Stimulated activated naive CD8-positive, alpha-beta T cell treated with anti-CD3 and anti-CD28 coated beads, Interleukin-15, Interleukin-2, amounts not matched to agents 100 U/mL and 50 U/mL, for 24 hours (primary cell): Measurements from ENCODE around the gene SCGB2B2.
"Not testable (repeated sequence)": the region's sequence is repeated elsewhere in the genome, so short reads cannot be mapped to it uniquely, and the experiment has no call there.

ENCODE experiments used
- ATAC-seq: fragments of 150-1000 bp; cut with Tn5 transposase; one replicate; pipeline ENCODE4 v1.10.0; 2021
- DNase-seq: peaks from one replicate; pipeline ENCODE4 v3.0.0; 2021

The SCGB2B2 gene

DNA sequence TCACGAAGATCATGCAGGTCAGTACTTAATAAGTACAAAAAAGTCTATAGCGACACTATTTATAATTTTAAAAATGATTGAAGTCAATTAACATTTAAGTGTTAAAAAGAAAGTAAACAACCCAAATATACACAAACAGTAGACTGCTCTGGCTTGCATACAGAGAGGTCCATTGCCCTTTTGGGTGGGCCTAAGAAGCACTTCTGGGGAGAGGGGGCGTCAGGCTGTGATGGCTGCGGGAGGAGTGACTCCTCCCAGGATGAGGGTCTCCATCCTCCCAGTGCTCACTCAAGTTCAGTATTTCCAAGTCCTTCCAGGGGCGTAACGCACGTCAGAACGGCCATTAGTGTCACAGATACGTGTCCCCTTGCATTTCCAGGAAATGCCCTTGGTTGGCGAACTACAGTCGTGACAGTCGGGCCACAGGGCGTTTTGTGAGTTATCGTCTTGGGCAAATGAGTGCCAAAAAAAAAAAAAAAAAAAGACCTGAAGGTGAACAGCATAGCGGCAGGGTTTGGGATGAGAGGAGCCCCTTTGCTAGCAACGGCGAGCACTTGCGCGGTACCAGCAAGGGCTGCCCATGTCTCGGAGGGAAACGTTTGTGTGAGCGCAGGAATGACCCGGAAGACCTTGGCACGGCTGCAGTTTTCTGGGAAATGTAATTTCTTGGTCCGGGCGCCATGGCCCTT, at the start of gene SCGB2B2:
Gene SCGB2B2 (minus strand): TSS at position 463 of the 689 bp plus-strand sequence. CDS start 82,596 bp downstream, outside the sequence.
- DNase-seq (no peak), ATAC-seq (peak; percentile 80)

DNA sequence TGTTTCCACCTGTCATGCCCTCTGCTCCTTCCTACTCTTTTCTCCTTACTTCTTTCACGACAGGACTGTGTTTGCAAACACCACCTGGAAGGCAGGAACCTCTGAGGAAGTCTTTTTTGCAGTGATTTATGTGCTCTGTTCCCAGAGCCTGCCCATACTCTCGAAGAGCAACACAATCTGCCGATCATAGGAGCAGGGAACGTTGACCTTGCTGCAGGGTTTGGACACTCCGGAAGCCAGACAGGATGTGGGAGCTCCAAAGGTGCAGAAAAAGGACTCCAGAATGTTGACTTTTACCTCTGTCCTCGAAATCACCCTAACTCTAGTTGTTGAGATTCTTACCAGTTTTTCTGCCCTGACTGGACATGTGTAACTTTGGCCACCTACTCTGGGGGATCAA, 48.4 kb upstream of the SCGB2B2 start:
- DNase-seq, result no peak
- no peak for ATAC-seq

- ATAC-seq, result no peak
- no peak for DNase-seq
Measured at GRCh38 chr19:34722353-34722752, 45.4 kb upstream of the SCGB2B2 start.

DNA sequence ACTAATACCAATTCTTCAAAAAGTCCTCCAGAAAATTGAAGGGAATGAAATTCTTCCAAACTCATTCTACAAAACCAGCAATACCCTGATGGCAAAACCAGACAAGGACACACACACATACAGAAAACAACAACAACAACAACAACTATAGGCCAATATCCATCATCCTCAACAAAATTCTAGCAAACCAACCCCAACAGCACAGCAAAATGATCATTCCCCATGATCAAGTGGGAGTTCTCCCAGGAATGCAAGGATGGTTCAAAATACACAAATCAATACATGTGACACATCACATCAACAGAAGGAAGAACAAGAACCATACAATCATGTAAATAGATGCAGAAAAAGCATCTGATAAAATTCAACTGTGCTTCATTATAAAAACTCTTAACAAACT, 38.4 kb upstream of the SCGB2B2 start:
- ATAC-seq (no peak), DNase-seq (no peak)

- DNase-seq, result peak; percentile 11
- no peak for ATAC-seq
Measured at GRCh38 chr19:34713262-34713637, 36.3 kb upstream of the SCGB2B2 start.

DNA sequence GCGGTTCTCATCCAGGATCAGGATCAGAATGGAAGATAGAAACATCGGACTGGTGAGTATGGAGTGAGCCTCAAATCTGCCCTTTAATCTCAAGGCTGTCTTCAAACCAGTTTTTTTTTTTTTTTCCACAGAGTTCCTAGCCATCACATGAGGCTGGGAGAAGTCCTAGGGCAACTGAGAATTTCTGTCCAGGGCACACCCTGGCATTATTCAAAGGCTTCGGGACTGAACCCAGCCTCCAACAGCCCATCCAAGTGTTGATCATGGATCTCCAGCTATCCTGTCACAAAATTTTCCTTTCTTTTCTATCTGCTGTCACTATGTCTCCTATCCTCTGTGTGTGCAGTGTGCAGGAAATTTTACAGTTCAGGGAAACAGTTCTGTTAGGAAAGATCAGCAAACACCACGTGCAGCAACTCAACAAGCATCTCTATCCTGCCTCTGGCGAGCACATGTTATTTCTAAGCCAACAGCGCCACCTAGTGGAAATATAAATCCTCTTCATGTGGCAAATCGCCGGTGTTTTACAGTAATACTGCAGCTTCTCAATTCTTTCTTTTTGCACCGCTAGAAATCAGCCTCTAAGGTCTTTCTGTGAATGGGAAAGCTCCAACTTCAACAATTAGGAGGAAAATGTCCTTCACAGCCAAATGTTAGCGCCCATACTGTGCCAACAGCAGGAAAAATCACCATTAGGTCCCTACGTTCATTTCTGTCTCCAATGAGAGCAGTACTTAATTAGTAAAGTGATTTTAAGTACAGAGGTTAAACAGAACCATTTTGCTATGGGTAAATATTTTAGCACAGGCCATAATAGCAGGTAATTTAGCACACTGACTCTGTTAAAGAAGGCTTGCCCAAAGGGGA, 35.7 kb upstream of the SCGB2B2 start:
- ATAC-seq (peak; percentile 57), DNase-seq (peak; percentile 44)

GRCh38 chr19:34711890-34712289, 34.9 kb upstream of the SCGB2B2 start:
- ATAC-seq (no peak), DNase-seq (no peak)

DNA sequence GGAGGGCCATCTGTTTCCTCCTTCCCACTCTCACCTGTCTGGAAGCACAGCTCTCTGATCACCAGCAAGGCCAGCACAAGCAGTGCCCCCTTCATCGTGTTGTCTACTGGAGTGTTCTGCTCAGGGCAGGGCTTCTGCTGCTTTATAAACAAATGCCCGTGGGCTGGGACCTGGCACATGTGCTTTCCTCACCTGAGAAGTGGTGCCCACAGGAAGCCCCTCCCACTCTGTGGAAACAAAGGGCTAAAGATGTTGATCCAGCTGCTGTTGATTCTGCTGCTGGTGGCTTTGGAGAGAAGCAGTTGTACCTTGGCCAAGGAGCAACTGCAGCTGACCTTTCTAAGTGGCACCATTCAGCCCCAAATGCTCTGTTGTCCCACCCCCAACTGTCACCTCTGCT, 30.7 kb upstream of the SCGB2B2 start:
- no peak for ATAC-seq

DNA sequence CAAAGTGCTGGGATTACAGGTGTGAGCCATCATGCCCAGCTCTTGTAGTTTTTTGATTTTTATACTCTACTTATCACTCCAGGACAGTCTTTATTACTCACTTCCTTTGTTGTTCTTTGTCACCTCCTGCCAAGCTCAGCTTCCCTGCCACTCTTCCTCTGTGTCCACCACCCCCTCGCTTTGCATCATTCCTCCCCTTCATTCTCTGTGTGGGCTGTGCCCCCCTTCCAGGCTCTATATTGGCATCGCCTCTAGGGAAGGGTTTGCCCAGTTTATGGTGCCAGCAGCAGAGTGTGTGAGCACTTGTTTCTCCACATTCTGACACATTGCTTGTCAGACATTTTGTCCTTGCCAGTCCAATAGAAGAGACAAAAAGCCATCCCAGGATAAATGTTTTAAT, 15.6 kb upstream of the SCGB2B2 start:
- DNase-seq (no peak), ATAC-seq (no peak)

More for the DNA sequence above, 30.7 kb upstream of the SCGB2B2 start:
- DNase-seq, result no peak

DNA sequence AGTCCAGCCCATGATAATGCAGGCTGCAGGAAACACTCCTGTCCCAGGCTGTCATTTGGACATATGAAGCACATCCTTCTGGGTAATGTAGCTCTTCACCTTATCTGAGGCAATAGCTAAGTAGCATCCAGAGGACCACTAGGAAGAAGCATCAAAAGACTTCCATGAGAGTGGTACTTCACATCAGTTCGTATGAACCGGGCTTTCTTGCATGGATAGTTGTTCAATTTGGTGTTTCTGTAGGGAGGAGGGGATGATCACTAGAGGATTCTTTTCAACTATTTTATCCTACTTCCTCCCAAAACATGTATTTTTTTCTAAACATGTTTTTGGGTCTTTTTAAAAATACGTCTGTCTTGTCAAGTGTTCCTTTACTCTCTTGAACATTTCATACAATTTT, 13.4 kb upstream of the SCGB2B2 start:
- no peak for ATAC-seq
- DNase-seq, result no peak

DNA sequence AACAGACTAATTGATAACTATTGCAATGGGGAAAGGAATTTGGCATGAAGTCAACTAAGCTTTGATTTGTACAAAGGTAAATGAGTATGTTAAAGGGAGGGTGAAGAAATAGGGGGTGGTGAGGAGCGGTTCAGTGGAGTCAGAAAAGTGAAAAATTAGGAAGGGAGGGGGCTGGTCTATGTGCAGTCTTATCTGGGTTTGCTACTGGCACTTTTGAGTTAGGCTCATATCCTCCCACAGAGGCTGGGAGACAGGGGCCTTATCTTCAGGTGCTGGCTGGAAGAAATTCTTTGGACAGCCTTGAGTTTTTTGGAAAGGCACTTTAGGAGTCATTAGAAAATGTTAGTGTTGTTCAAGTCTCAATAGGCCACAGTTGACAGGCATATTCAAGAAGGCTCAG, 11.6 kb upstream of the SCGB2B2 start:
- no peak for DNase-seq
- ATAC-seq, result no peak

- ATAC-seq (no peak), DNase-seq (no peak)
Measured at GRCh38 chr19:34687348-34687747, 10.4 kb upstream of the SCGB2B2 start.

GRCh38 chr19:34686455-34686854, 9.5 kb upstream of the SCGB2B2 start:
- no peak for ATAC-seq
- no peak for DNase-seq

- ATAC-seq, DNase-seq: not testable (repeated sequence)
Measured at GRCh38 chr19:34685266-34685665, 8.3 kb upstream of the SCGB2B2 start.

DNA sequence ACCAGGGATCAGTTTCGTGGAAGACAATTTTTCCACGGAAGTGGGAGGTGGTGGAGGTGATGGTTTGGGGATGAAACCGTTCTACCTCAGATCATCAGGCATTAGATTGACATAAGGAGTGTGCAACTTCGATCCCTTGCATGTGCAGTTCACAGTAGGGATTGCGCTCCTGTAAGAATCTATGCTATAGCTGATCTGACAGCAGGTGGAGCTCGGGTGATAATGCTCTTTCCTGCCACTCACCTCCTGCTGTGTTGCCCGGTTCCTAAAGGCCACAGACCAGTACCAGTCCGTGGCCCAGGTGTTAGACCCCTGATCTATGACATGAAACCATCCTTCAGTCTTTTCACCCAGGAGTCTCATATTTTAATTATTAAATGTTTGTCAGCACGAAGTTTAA, 4.5 kb upstream of the SCGB2B2 start:
- DNase-seq (no peak), ATAC-seq (no peak)

GRCh38 chr19:34678421-34678820, 1.5 kb upstream of the SCGB2B2 start:
- DNase-seq (no peak), ATAC-seq (no peak)

- ATAC-seq (no peak), DNase-seq (no peak)
Measured at GRCh38 chr19:34678085-34678412, 1.1 kb upstream of the SCGB2B2 start.

DNA sequence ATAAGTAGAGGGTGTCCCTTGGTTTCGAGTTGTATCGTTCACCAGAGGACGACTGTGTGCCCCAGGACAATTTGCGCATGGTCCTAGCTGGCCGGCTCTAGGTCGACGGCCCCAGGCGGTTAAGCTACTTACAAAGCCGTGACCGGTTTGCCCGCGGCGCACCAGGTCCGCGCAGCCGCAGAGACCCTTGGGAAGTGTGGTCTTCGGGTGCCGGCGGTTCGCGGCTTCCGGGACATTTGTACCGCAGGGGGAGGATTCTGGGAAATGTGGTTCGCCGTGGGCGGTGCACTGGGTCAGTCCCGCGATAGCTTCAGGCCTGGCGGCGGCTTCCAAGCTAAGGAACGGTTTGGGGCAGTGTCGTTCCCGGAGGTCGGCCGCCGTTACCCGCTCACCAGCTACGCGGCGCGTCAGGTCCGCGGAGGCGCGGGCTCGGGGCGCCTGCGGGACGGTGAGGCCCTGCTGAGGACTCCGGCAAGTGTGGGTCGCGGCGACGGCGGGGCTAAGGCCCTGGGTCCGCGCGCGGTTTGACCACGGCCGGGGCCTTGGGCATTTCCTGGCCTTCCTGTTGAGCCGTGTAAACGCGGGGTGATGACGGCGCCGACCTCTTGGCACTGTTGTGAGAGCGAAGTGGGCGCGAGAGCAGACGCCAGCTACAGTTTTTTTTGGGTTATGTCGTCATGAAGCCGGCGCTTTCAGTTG, 576 bp upstream of the SCGB2B2 start, which contains the start of gene ZNF302:
Gene ZNF302 (plus strand): TSS at position 293 of the 699 bp plus-strand sequence. CDS start 1,127 bp downstream, outside the sequence.
- ATAC-seq, result peak; percentile 86
- peak; percentile 95 for DNase-seq

DNA sequence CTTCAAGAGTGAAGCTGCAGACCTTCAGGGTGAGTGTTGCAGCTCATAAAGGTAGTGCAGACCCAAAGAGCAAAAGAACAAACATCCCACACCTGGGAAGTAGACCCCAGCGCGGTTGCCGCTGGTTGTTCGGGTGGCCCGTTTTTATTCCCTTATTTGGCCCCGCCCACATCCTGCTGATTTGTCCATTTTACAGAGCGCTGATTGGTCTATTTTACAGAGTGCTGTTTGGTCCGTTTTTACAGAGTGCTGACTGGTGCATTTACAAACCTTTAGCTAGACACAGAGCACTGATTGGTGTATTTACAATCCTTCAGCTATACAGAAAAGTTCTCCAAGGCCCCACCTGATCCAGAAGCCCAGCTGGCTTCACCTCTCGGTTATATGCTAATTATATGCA, 1.0 kb downstream of the SCGB2B2 start:
- ATAC-seq (no peak), DNase-seq (no peak)

DNA sequence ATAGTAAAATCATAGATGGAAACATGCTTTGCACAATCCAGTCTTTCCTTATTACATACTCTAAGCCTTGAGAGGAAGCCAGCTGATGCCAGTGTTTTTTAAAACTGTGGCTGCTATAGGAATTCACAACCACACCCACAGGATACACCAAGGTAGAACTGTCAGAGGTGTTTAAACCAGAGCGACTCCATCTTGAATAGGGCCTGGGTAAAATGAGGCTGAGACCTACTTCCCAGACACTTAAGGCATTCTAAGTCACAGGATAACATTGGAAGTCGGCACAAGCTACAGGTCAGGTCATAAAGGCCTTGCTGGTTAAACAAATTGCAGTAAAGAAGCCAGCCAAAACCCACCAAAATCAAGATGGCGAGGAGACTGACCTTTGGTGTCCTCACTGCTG, 1.7 kb downstream of the SCGB2B2 start:
- ATAC-seq (no peak), DNase-seq (no peak)

DNA sequence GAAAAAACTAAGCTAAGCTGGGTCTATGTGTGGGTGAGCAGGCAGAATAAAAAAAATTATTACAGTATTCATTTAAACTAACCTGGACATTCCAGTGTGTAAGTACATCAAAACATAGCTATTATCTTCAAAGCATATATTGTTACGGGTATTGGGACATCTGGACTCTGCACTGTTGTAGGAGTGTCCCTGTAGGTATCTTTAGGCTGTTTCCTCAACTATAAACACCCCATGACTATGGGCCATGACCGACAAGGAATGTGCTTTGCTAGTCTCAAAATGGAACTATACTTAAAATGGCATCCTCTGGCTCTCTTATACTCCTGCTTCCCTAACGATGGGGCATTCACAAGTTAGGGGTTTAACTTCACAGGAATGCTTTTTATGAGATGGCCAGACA, 3.4 kb downstream of the SCGB2B2 start:
- ATAC-seq, result no peak
- no peak for DNase-seq

GRCh38 chr19:34671972-34672371, 5.0 kb downstream of the SCGB2B2 start:
- DNase-seq, result no peak
- ATAC-seq, result no peak

DNA sequence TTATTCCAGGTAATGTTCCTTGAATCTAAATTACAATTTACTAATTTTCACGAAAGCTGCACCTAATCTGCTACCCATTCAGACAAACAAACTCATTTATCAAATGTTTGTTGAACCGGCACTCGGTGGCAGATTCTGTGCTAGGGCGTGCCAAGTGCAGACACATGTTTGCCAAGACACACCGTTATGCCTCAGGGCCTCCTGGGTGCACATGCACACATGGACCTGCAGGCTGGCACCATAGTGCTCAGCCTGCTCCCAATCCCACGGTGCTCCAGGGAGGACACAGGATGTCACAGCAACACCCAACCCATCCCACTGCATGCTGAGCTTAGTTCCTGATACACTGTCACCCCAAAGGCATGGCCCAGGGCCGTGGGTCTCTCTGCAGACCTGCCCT, 7.7 kb downstream of the SCGB2B2 start:
- DNase-seq (no peak), ATAC-seq (no peak)
